ENCODE data around the gene ZNF662. TPM values are rescaled to one million over a fixed set of nuclear protein-coding genes. Genes with fewer than 3 reads are reported as not detected.

Gene ZNF662
- total and polyA plus RNA-seq, 2 of the 8 experiments (the other 6 are each of a cell fraction or from before 2014, with no cell fraction given), result 0.03 TPM; not detected in 1

GRCh38 chr3:42964266-42964665 is 58.3 kb downstream of the ZNF662 start:
- no peak overlapping the region for H3K4me3 ChIP-seq (ENCODE audit: extremely low read depth in 1 of 4, insufficient read depth in 2 of 4, low read depth in 3 of 4, low read length in 4 of 4)
- H2AK5ac ChIP-seq (ENCODE audit: low read depth, low read length), result no peak overlapping the region
- no peaks in the 10 kb centered on the region for H4K20me1 ChIP-seq (replicated peaks in 1 of 2; ENCODE audit: control insufficient read depth in 1 of 2, insufficient read depth in 2 of 2, low read length in 2 of 2)
- CTCF ChIA-PET (ENCODE audit: partially characterized antibody), result interaction anchor here (0.8 to 5.8 kb wide), 12 partner anchors 15 to 189 kb away, joined by 3 to 111 read pairs (median 4); partner anchors contain the start of gene GASK1A
- H3K4me2 ChIP-seq (ENCODE audit: insufficient read depth in 1 of 2, low read depth in 2 of 2, low read length in 2 of 2), result no peak overlapping the region
- no peak overlapping the region for H3K56ac ChIP-seq (replicated peaks; ENCODE audit: insufficient read length, low read depth, low read length)
- H3K9ac ChIP-seq (replicated peaks in 1 of 4; ENCODE audit: extremely low read depth in 1 of 4, low read depth in 3 of 4, low read length in 3 of 4), result no peak overlapping the region
- H2BK20ac ChIP-seq (ENCODE audit: low read length), result no peak overlapping the region
- H4K91ac ChIP-seq (replicated peaks; ENCODE audit: insufficient read length, low read length), result no peak overlapping the region
- no peak overlapping the region for H3K27ac ChIP-seq (ENCODE audit: low read depth, low read length)
- no peak overlapping the region for H3K18ac ChIP-seq (ENCODE audit: extremely low read depth, low read length)
- H3K4ac ChIP-seq (replicated peaks; ENCODE audit: insufficient read length, low read depth, low read length), result no peak overlapping the region
- no peaks in the 10 kb centered on the region for H3K79me2 ChIP-seq (ENCODE audit: control insufficient read depth in 1 of 2, insufficient read depth in 2 of 2, low read length in 2 of 2)
- H4K8ac ChIP-seq (ENCODE audit: extremely low read depth, insufficient read depth, low read length), result no peak overlapping the region
- POLR2A ChIA-PET (ENCODE audit: partially characterized antibody), result interaction anchor here (1.2 to 2.3 kb wide), 2 partner anchors 15 to 19 kb away, joined by 3 to 7 read pairs; partner anchors contain the start of gene GASK1A
- 86% methylated on average over 4 of the region's 4 CpGs; no CpG with 5 or more reads in 1 of the 2 experiments for WGBS, 2 experiments (ENCODE audit: extremely low coverage in 1 of 2, insufficient coverage in 1 of 2, insufficient read length in 1 of 2, insufficient replicate concordance in 2 of 2, low coverage in 1 of 2, low lambda C conversion rate in 2 of 2, missing lambda C conversion rate in 1 of 2)
- FAIRE-seq (no peak), DNase-seq (ENCODE audit: low read depth in 1 of 2, low spot score in 2 of 2) (no peak)
- H2AFZ ChIP-seq (ENCODE audit: low read length), result no peak overlapping the region
- no peaks in the 10 kb centered on the region for H3K23me2 ChIP-seq (ENCODE audit: low read depth, low read length)
- TF ChIP-seq ATF3 (IDR thresholded peaks at IDR 0.05; ENCODE audit: insufficient read depth, low read depth, low read length), result no peak
- no peak for TF ChIP-seq SP4 (IDR thresholded peaks at IDR 0.05; ENCODE audit: low read length)
- H3K23ac ChIP-seq (ENCODE audit: insufficient read length), result no peak overlapping the region
- H4K5ac ChIP-seq (ENCODE audit: insufficient read length, low read depth, low read length), result no peak overlapping the region
- H2BK12ac ChIP-seq (ENCODE audit: low read depth, low read length), result no peak overlapping the region
- H2BK15ac ChIP-seq (ENCODE audit: low read length), result no peak overlapping the region
- H2BK120ac ChIP-seq (replicated peaks; ENCODE audit: low read depth, low read length), result no peak overlapping the region
- no peak overlapping the region for H2BK5ac ChIP-seq (ENCODE audit: low read depth, low read length)
- no peaks in the 10 kb centered on the region for H3K79me1 ChIP-seq (ENCODE audit: low read depth, low read length)
- H3K4me1 ChIP-seq (replicated peaks in 1 of 4; ENCODE audit: control insufficient read depth in 3 of 4, insufficient read depth in 4 of 4, low read length in 3 of 4), result no peaks in the 10 kb centered on the region
- no peaks in the 10 kb centered on the region for H3K9me3 ChIP-seq (ENCODE audit: insufficient read depth in 2 of 2, low read depth in 1 of 2, low read length in 1 of 2)
- H3K14ac ChIP-seq (ENCODE audit: insufficient read length), result no peak overlapping the region
- H3K36me3 ChIP-seq (ENCODE audit: control insufficient read depth in 2 of 4, insufficient read depth in 4 of 4, low read length in 3 of 4), result no peaks in the 10 kb centered on the region
- H3K27me3 ChIP-seq (replicated peaks in 1 of 4; ENCODE audit: control insufficient read depth in 3 of 4, extremely low read depth in 1 of 4, insufficient read depth in 3 of 4, low read length in 3 of 4), result no peaks in the 10 kb centered on the region

Other genes with a start within 250 kb of the ZNF662 start
- gene KLHL40, start 220.6 kb upstream of the ZNF662 start, total RNA-seq (2021; fragmentation: NEBNext Ultra II Directional; extraction: Animal tissue kit (Norgen Biotek cat#: 25700)), result not detected in 2 replicates
- gene KLHL40, start 220.6 kb upstream of the ZNF662 start, polyA plus RNA-seq (2011; rRNA removed), result 0.02 TPM in 1 of 2 replicates, not detected in the other
- gene HHATL, start 203.3 kb upstream of the ZNF662 start, total RNA-seq (2021; fragmentation: NEBNext Ultra II Directional; extraction: Animal tissue kit (Norgen Biotek cat#: 25700)), result not detected in 2 replicates
- gene HHATL, start 203.3 kb upstream of the ZNF662 start, polyA plus RNA-seq (2011; rRNA removed), result 0.16 and 0.18 TPM in 2 replicates
- not detected in 2 replicates for gene CCDC13, start 132.9 kb upstream of the ZNF662 start, total RNA-seq (2021; fragmentation: NEBNext Ultra II Directional; extraction: Animal tissue kit (Norgen Biotek cat#: 25700))
- 0.06 and 0.09 TPM in 2 replicates for gene CCDC13, start 132.9 kb upstream of the ZNF662 start, polyA plus RNA-seq (2011; rRNA removed)
- 94.7 and 95.4 TPM in 2 replicates for gene HIGD1A, start 101.7 kb upstream of the ZNF662 start, total RNA-seq (2021; fragmentation: NEBNext Ultra II Directional; extraction: Animal tissue kit (Norgen Biotek cat#: 25700))
- gene HIGD1A, start 101.7 kb upstream of the ZNF662 start, polyA plus RNA-seq (2011; rRNA removed), result 33.5 and 67.3 TPM in 2 replicates
- 0.09 and 0.17 TPM in 2 replicates for gene ACKR2, start 96.7 kb upstream of the ZNF662 start, total RNA-seq (2021; fragmentation: NEBNext Ultra II Directional; extraction: Animal tissue kit (Norgen Biotek cat#: 25700))
- gene ACKR2, start 96.7 kb upstream of the ZNF662 start, polyA plus RNA-seq (2011; rRNA removed), result 0.09 and 0.12 TPM in 2 replicates
- not detected in 2 replicates for gene CYP8B1, start 30.3 kb upstream of the ZNF662 start, total RNA-seq (2021; fragmentation: NEBNext Ultra II Directional; extraction: Animal tissue kit (Norgen Biotek cat#: 25700))
- gene CYP8B1, start 30.3 kb upstream of the ZNF662 start, polyA plus RNA-seq (2011; rRNA removed), result not detected in 2 replicates
- gene GASK1A, start 73.2 kb downstream of the ZNF662 start, total RNA-seq (2021; fragmentation: NEBNext Ultra II Directional; extraction: Animal tissue kit (Norgen Biotek cat#: 25700)), result 7.9 and 11.5 TPM in 2 replicates
- gene GASK1A, start 73.2 kb downstream of the ZNF662 start, polyA plus RNA-seq (2011; rRNA removed), result 4.7 and 5.2 TPM in 2 replicates
- 13.6 and 15.6 TPM in 2 replicates for gene POMGNT2, start 199.9 kb downstream of the ZNF662 start, total RNA-seq (2021; fragmentation: NEBNext Ultra II Directional; extraction: Animal tissue kit (Norgen Biotek cat#: 25700))
- gene POMGNT2, start 199.9 kb downstream of the ZNF662 start, polyA plus RNA-seq (2011; rRNA removed), result 35.7 and 40.1 TPM in 2 replicates